ENCODE measurements around the gene TBPL2.
"Not testable (repeated sequence)": the region's sequence is repeated elsewhere in the genome, so short reads cannot be mapped to it uniquely, and the experiment has no call there.

The TBPL2 gene

DNA sequence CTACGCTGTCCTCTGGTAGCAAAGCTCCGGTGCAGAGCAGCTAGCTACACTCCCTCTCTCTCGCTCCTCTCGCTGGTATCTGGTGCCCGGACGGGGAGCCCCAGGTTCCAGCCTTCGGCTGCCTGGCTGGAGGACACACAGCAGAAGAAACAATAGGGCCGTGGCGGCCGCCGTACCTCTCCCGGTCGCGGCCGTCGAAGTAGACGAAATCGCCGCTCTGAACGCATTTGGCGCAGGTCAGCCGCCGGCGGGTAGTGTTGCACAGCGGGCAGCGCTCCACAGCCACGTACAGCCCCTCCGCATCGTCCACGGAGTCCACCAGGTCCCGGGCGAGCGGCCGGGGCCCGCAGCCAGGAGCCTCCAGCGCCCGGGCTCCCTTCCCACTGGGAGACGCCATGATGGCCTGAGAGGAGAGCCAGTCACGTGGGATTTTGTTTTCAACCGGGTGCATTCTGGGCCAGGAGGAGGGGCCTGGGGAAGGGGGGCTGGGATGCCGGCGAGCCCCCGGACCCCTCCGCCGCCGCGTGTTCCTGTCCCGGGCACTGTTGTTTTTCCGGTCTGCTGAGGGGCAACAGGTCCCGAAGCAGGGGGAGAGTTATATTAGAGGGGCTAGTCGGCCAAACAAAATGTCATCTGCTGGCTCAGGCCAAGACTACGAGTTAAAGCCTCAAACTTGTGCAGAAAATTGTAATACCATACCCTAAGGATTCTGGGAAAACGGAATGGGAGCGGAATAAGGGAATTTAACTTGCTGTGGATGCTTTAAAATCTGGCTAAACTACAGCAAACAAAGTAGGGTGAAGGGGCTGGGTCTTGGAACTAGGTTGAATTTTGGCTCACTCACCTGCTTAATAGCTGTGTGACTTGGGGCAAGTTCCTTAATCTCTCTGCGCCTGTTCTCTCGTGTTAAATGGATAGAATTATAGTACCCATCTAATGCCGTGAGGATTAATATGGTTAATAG is 28.7 kb downstream of the TBPL2 start, which contains the start of gene ATG14:
Gene ATG14, minus strand, starts transcription at position 405 of the 964 bp plus-strand sequence. Its CDS starts 8 bp downstream, at position 397.
- in situ Hi-C loops (cut with MboI; ENCODE audit: low sequenced_read_pairs) = no loop called here

DNA sequence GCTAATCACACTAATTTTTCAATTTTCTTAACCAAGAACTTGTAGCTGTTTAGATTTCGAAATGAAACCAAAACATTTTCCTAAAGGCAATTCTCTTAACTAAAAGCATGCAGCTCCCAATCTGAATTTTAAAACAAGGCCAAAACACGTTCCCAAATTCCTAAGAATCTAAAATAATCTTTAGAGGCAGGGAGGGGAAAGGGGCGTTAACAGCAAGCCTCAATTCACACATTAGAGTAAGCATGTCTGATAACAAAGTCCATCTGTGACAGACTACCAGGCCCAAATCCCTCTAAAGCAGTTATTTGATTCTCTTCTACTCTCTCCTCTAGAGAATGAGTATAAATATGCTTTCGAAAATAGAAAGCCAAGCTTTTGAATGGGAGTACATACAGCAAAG is 29.5 kb downstream of the TBPL2 start:
- in situ Hi-C loops (cut with MboI; ENCODE audit: low sequenced_read_pairs) = no loop called here

DNA sequence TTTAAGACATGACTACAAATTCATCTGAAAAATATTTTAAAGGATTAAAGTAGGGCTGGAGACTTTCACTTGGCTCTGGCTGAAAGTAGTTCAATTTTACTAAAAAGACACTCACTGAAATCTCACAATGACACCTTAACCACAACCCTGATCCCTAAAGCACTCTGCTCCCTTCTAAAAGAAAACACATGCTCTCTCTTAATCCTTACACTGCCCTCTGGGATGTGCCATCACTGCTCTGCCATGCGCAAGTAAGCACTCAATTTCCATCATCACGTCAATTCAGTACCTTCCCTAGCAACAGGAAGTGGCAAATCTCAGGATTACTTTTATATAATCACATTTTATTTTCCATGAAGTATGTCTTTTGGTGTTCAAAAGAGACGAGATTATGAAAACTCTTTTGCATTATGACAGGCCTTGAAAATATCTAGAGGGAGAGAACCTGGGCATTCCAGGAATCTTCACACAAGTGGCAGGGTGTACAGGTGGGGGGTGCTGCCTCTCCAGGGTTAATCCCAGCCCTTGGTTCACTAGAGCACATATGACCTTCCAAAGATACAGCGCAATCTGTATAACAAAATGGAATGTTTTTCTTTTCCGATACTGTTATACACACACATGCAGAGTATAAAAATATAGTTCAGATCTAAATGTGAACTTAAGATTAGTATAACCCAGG is 36.1 kb downstream of the TBPL2 start:
- in situ Hi-C loops (cut with MboI; ENCODE audit: low sequenced_read_pairs) = no loop called here

DNA sequence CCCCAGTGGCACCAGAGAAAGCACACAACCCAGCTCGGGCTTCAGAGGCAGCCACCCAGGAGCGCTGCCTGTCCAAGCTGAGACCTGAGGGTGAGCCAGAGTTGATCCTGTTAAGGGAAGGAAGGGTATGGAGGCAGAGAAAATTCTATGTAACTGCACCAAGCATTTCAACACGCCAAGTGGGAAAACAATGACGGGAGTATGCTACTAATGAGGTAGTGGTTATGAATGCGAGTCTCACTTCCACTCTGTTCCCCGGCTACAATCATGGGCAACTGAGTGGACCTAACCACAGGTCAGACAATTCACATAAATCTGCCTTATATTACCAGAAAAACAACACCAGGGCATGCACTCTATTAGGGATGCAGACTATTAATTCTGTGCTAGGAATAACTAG is 38.7 kb downstream of the TBPL2 start:
- in situ Hi-C loops (cut with MboI; ENCODE audit: low sequenced_read_pairs) = no loop called here

DNA sequence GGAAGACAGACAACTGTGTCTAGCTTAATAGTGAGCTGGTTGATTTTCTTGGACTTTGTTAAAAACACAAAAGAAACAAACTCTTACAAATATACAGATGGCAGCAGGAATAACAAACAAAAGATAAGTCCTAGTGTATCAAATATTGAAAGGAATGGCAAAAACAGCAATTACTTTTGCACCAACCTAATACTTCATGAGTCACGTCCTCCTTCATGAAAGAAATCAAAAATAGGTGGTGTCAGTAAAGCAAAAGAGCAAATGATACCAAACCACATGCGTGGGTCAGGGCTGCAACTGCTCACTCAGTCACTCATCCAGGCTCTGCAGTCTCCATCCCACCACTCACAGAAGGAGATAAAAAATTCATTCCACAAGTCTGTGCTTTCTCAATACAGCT is 40.6 kb downstream of the TBPL2 start:
- in situ Hi-C loops (cut with MboI; ENCODE audit: low sequenced_read_pairs) = no loop called here

DNA sequence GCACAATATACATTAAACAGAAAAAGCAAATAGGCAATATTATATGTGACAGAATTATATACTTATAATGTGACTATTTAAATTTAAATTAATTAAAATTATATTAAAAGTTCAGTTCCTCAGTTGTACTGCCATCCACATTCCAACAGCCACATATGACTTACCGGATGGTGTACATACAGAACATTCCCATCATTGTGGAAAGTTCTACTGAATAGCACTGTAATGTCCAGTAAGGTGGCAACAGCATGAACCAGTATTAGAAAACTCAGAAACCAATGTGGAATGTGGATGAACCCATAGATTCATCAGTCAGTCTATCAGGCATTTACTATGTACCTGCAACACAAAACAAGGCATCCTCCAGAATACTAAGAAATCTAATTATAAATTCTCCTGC is 41.2 kb downstream of the TBPL2 start:
- in situ Hi-C loops (cut with MboI; ENCODE audit: low sequenced_read_pairs) = no loop called here

DNA sequence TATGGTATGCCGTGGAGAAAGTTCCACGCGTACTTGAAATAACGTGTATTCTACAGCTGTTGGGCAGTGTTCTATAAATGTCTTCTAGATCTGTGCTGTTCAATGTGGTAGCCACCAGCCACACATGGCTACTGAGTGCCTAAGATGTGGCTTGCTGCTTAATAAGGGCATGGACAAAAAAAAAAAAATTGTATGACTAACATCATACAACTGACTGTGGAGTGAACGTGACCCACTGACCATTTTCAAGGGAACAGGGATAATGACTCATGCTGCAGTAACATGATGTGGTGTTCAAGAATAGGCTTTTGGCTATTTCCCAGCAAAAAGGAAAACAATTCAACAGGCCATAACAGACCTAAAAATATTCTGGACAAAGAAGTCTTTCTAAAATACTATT is 41.7 kb downstream of the TBPL2 start:
- in situ Hi-C loops (cut with MboI; ENCODE audit: low sequenced_read_pairs) = no loop called here

DNA sequence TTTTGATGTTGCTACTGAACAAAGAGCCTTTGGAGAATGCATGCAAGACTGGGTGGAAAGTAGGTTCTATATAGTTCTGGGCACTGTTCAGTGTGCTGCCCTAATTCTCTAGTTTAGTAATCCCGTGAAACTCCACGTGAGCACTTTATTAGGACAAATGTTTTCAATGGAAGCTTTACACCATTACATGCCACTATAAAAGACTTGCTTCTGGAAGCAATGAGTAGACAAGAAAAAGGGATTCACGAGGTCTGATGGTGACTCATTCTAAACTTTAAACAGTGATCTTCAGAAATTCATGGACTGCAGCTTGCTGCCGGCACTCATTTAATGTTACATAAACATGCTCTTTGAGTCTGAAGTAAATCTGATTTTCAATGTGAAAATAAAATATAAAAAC is 51.1 kb downstream of the TBPL2 start:
- in situ Hi-C loops (cut with MboI; ENCODE audit: low sequenced_read_pairs) = no loop called here

DNA sequence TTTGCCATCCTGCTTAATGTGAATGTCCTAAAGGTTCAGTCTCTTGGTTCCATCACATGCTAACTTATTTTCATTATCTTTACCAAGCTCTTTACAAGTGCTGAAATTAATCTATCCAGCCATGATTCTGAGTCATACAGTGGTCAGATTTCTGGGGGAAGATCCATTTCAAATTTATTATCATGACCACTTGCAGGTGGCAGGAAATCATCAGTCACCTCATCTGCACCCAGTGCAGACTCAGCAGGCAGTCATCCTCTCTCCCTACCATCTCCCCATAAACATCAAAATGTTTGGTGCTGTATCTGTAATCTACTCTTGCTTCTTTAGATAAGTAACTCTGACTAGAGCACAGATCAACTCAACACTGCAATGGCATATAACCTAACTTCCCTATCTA is 52.3 kb downstream of the TBPL2 start:
- in situ Hi-C loops (cut with MboI; ENCODE audit: low sequenced_read_pairs) = no loop called here

DNA sequence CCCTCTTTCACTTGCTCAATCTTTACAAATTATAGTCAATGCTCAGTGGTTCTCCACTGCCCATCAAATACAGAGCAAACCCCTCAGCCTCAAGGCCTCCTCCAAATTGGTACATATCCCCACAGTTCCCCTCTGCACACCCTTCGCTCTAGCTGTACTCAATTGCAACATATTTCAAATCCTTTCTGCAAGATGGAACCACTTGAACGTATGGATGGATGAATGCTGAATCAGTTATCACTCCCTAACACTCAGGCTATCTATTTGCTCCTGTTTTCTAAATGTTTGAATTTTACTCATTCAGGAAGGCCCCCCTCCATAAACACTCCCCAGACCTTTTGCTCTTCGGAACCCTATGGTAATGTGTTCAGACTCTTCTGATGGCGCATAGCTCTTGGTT is 53.3 kb downstream of the TBPL2 start:
- in situ Hi-C loops (cut with MboI; ENCODE audit: low sequenced_read_pairs) = no loop called here

DNA sequence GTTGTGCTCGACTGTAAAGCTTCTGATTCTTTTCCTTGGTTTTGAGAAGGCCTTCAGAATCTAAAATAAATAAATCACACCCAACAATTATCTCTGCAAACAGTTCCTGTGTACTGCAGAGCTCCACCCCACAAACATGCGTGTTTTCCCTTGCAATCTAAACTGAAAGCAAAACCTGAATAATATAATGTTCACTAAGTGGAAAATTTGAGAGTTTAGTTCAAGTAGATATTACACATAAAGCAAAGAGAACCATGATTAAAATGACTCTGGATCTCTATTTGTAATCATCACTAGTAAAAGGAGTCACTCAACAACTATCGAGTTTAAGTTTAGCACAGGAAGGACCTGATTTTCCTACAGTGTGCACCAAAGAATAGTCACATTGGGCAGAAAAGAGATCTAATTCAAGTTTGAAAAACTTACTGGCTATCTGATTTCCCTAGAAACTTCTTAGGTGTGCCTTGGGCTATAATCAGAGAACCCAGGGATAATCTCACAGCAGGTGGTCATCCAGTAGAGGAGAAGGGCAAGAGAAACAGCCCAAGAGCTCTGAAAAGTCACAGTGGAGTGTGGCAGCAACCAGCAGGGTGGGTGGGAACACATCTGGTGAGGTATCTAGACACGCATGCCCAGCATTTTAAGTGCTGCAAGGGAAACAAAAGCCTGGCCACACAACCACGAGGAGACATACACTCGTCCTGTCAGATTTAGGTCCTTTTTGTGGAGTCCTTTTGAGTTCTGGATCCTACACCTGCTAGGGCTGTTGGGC is 54.2 kb downstream of the TBPL2 start:
- in situ Hi-C loops (cut with MboI; ENCODE audit: low sequenced_read_pairs) = no loop called here

DNA sequence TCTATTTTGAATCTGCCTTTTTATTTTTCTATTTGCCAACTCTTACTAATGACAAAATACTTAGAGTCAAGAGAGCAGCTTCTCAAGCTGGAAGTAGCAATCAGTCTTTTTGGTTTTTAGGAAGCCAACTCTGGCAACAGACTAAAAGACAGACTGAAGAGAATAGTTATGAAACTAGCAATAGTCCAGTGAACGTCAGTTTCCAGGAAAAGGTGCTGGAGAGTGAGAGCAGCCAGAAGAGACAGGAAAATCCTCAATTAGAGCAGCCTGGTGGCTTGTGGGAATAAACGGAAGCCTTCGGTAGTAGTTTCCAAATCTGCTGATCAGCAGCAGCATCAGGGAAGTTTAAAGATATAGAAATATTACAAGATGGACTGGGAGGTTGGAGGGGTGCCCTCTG is 55.9 kb downstream of the TBPL2 start:
- in situ Hi-C loops (cut with MboI; ENCODE audit: low sequenced_read_pairs) = no loop called here

DNA sequence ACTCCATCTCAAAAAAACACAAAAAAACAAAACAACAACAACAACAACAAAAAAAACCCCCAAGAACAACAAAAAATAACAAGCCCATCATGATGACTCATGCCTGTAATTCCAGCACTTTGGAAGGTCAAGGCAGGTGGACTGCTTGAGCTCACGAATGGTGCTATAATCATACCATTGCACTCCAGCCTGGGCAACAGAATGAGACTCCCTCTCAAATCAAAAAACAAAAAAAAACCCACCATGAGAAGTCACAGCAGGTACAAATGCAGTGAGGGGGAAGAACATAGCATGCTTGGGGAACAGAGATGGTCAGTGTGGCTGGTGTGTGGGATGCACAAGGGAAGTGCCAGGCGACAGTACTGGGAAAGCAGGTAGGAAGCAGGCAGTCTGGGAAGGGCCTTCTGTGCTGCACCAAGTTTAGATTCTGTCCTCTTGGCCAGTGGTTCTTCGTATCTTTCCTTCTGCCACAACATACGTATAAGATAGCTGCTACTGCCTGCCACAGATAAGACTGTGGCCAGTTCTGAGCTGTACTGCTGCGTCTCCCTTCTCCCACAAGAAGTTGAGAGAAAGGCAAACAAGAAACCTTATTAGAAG is 56.8 kb downstream of the TBPL2 start:
- in situ Hi-C loops (cut with MboI; ENCODE audit: low sequenced_read_pairs) = no loop called here

DNA sequence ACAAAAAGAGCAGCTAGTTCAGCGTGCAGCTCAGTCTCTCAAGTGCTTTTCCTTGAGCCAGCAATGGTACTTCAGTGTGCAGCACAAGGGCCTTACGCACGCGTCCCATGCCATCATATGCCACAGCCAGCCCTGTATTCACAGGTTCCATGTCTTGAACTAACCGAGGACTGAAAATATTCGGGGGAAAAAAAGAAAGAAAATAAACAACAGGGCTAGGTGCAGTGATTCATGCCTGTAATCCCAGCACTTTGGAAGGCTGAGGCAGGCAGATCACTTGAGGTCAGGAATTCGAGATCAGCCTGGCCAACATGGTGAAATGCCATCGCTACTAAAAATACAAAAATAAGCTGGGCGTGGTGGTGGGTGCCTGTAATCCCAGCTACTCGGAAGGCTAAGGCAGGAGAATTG is 57.4 kb downstream of the TBPL2 start:
- in situ Hi-C loops (cut with MboI; ENCODE audit: low sequenced_read_pairs) = not testable (repeated sequence)

DNA sequence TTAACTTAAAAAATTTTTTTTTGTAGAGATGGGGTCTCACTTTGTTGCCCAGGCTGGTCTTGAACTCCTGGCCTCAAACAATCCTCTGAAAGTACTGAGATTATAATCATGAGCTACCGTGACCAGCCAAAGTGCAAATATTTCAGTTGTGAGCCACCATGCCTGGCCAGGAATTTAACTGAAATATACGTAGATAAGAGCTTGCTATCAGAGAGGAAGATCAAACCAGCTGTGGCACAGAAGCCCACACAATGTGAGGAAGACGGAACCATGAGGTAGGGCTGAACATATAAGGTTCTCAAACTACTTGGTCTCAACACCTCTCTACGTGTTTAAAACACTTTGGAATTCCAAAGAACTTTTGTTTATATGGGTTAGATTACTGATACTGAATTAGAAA is 57.9 kb downstream of the TBPL2 start:
- in situ Hi-C loops (cut with MboI; ENCODE audit: low sequenced_read_pairs) = no loop called here

DNA sequence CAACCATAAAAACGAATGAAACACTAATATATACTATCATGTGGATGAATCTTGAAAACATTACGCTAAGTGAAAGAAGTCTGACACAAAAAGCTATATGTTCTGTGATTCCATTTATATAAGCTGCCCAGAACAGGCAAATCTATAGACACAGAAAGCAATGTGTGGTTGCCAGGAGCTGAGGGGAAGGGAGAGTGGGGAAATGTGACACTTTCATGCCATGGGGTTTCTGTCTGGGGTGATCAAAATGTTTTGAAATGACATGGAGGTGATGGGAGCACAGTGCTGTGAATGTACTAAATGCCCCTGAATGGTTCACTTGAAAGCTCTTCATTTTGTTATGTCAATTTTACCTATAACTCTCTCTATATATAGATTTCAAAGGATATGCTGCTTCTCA is 58.9 kb downstream of the TBPL2 start:
- in situ Hi-C loops (cut with MboI; ENCODE audit: low sequenced_read_pairs) = no loop called here

DNA sequence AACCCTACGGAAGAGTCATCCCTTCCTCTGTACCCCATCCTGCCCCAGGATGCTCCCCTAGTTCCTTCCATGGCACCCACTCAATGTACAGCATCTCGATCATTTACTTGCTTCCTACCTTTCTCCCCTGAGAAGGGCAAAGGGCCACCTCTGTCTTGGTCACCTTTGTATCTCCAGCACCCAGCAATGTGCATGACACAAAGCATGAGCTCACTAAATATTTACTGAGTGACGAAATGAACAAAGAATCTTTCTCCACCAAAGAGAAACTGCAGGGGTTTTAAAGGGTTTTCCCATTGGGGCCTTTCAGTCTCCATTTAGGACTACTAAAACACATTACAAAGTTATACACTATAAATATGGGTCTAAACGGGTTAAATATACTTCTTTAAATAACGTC is 59.4 kb downstream of the TBPL2 start:
- in situ Hi-C loops (cut with MboI; ENCODE audit: low sequenced_read_pairs) = no loop called here

DNA sequence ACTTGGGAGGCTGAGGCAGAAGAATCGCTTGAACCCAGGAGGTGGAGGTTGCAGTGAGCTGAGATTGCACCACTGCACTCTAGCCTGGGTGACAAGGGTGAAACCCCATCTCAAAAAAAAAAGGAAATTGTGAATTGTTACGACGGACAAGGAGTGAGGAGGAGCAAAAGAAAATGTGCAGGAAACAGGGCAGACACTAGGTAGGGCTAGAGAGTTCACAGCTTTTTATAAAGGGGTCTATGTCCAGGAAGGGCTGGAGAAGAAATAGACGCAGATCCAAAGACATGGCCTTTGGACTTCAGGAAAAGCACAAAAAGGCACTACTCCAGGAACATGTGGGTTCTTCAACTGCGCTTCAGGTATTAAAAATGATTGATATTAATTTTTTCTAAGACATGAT is 63.2 kb downstream of the TBPL2 start:
- in situ Hi-C loops (cut with MboI; ENCODE audit: low sequenced_read_pairs) = no loop called here

DNA sequence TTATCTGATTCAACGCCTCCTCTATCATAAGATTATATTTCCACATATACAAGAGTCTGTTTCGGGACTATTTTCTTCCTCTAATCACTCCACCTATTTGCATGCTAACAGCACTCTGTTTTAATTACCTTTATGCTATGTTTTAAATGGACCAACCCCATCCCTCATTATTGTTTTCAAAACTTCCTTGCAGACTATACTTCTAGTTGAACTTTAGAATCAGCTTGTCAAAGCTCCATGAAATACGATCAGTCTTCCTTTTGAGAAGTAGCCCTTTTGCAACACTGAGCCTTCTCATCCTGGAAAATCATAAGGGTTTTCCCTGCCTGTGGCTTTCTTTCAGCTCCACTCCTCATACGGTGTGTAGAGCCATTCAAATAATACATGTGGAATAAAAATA is 65.6 kb downstream of the TBPL2 start:
- in situ Hi-C loops (cut with MboI; ENCODE audit: low sequenced_read_pairs) = no loop called here

DNA sequence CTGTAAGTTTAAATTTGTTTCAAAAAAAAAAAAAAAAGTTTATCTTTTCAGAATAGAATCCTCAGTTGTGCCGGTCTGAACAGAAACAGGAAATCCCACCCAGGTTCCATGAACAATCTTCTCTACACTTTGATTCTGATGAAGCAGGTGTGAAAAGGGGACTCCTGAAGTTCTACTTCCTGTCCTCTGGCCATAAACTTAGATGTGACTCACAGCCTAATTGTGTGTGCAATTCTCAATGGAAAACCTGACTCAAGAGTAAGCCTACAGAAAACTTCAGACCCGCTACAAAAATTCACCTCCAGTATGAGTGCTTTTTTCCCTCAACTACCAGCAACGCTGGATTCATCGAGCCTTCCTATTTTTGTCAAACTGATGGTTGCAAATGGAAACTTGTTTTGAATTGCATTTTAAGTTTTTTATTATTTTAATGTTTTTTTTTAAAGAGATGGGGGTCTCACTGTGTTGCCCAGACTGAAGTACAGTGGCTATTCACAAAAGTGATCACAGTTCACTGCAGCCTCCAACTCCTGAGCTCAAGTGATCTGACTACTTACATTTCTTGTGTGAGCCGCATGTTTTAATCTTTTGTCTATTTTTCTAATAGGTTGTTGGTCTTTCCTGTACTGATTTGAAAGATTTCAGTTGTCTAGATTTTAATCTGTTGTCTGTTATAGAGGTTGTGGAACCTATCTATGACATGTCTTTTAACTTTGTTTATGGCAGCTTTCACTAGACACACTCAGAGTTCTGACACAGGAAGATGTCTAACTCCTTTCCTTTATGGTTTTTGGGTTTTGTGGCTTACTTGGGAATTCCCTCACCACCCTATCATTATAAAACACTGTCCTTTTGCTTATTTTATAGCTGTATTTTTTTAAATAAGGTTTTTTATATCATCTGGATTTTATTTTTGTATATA is 66.4 kb downstream of the TBPL2 start:
- in situ Hi-C loops (cut with MboI; ENCODE audit: low sequenced_read_pairs) = no loop called here
